Measurements from ENCODE around the gene FANCI.

GRCh38 chr15:89349206-89349558, 105.4 kb downstream of the FANCI start:
- TF ChIP-seq CTCF (IDR thresholded peaks at IDR 0.05) (no peak), POLR2A (IDR thresholded peaks at IDR 0.05) (no peak)
